GM19397 (cell line): Measurements from ENCODE around the gene PLAAT2.
A peak's percentile ranks its signal among the peaks of the same experiment; 100 is the strongest.
"Not testable (repeated sequence)": the region's sequence is repeated elsewhere in the genome, so short reads cannot be mapped to it uniquely, and the experiment has no call there.

Experiments
- ATAC-seq: cut with Tn5 transposase; IDR thresholded peaks from one replicate; pipeline ENCODE4 v1.9.1; 2021; ENCODE audit warnings: mild to moderate bottlenecking, moderate library complexity; ENCODE audit not compliant: unreplicated experiment

The PLAAT2 gene

GRCh38 chr11:63581224-63581623 is 18.0 kb upstream of the PLAAT2 start:
- ATAC-seq, result not testable (repeated sequence)

- ATAC-seq, result not testable (repeated sequence)
Measured at GRCh38 chr11:63578882-63579281, 15.7 kb upstream of the PLAAT2 start.

- ATAC-seq, result no peak
Measured at GRCh38 chr11:63574856-63575602, 11.8 kb upstream of the PLAAT2 start.

GRCh38 chr11:63573881-63574855 is 11.0 kb upstream of the PLAAT2 start:
- ATAC-seq, result peak; percentile 50

GRCh38 chr11:63572026-63572688 is 9.0 kb upstream of the PLAAT2 start:
- no peak for ATAC-seq

- no peak for ATAC-seq
Measured at GRCh38 chr11:63569570-63569969, 6.4 kb upstream of the PLAAT2 start.

GRCh38 chr11:63567044-63567840 is 4.1 kb upstream of the PLAAT2 start:
- peak; percentile 71 for ATAC-seq

- no peak for ATAC-seq
Measured at GRCh38 chr11:63564784-63565350, 1.7 kb upstream of the PLAAT2 start.

GRCh38 chr11:63564056-63564774 is 1.0 kb upstream of the PLAAT2 start:
- peak; percentile 51 for ATAC-seq

- no peak for ATAC-seq
Measured at GRCh38 chr11:63560506-63561180, 2.5 kb downstream of the PLAAT2 start.

- no peak for ATAC-seq
Measured at GRCh38 chr11:63558459-63559157, 4.6 kb downstream of the PLAAT2 start.

GRCh38 chr11:63557570-63557969 is 5.6 kb downstream of the PLAAT2 start:
- ATAC-seq, result no peak

GRCh38 chr11:63556404-63557013 is 6.7 kb downstream of the PLAAT2 start:
- ATAC-seq, result no peak

GRCh38 chr11:63554877-63555223 is 8.3 kb downstream of the PLAAT2 start:
- ATAC-seq, result no peak

GRCh38 chr11:63553759-63554158 is 9.4 kb downstream of the PLAAT2 start:
- ATAC-seq, result no peak

GRCh38 chr11:63552921-63553320 is 10.3 kb downstream of the PLAAT2 start:
- no peak for ATAC-seq

GRCh38 chr11:63551889-63552266 is 11.3 kb downstream of the PLAAT2 start:
- no peak for ATAC-seq
